OCI-LY3 (cell line): ENCODE data around the gene PIEZO2.

Experiments
- CTCF ChIP-seq: fragments of 200-600, 300-600 bp; sonication (generic); IDR thresholded peaks from 2 replicates; pipeline ENCODE4 v1.5.1; 2014; ENCODE audit warnings: antibody characterized with exemption, low read length, low read depth
- EZH2phosphoT487 ChIP-seq: fragments of 200-600 bp; shearing (Covaris generic); IDR thresholded peaks from 2 replicates; pipeline ENCODE4 v1.6.1; 2018; ENCODE audit warnings: antibody characterized with exemption, mixed run types, low read depth

- TF ChIP-seq CTCF (no peak), EZH2phosphoT487 (no peak)
These were observed 425.9 kb downstream of the PIEZO2 start for GRCh38 chr18:10723496-10723895.
